ENCODE results near the gene HDAC4.

GRCh38 chr2:239225371-239225851 lies 175.4 kb downstream of the HDAC4 start:
- TF ChIP-seq CTCF (IDR thresholded peaks at IDR 0.05), result no peak
- TF ChIP-seq TCF7L2 (IDR thresholded peaks at IDR 0.05; ENCODE audit: low read depth, low read length), result no peak
